Vagina (tissue), 2 donors: ENCODE measurements around the gene OSBP2. TPM values are rescaled to one million over a fixed set of nuclear protein-coding genes. Genes with fewer than 3 reads are reported as not detected.
"Not testable (repeated sequence)": the region's sequence is repeated elsewhere in the genome, so short reads cannot be mapped to it uniquely, and the experiment has no call there.

Experiments
- DNase-seq, 2 donors: peaks; one replicate each; pipeline ENCODE4 v3.0.0-alpha.2; 2017; ENCODE audit errors: extremely low spot score in 2 of 2
- H3K27ac ChIP-seq: fragments of 200-600 bp; sonication (generic); one replicate; pipeline ENCODE4 v1.5.1; 2019
- H3K27me3 ChIP-seq: fragments of 200-600 bp; sonication (generic); one replicate; pipeline ENCODE4 v1.5.1; 2019
- H3K36me3 ChIP-seq, 2 donors: fragments of 200-600 bp; sonication (generic); one replicate each; pipeline ENCODE4 v1.5.1; 2017 to 2019
- H3K4me1 ChIP-seq: fragments of 200-600 bp; sonication (generic); one replicate; pipeline ENCODE4 v1.5.1; 2019
- H3K4me3 ChIP-seq, 2 donors: fragments of 200-600 bp; sonication (generic); 1 replicate in 1 of 2; 2 replicates in 1 of 2; pipeline ENCODE4 v1.5.1; 2016 to 2019
- H3K9me3 ChIP-seq: fragments of 200-600 bp; sonication (generic); one replicate; pipeline ENCODE4 v1.5.1; 2019
- POLR2A ChIP-seq, 2 donors: fragments of 450-650 bp; IDR thresholded peaks; one replicate each; pipeline ENCODE4 v1.6.1; 2017; ENCODE audit warnings: antibody characterized with exemption in 2 of 2, mild to moderate bottlenecking in 2 of 2, moderate library complexity in 2 of 2
- POLR2AphosphoS5 ChIP-seq, 2 donors: sonication (generic); formaldehyde crosslinking; IDR thresholded peaks; one replicate each; pipeline ENCODE4 v1.9.0; 2017; ENCODE audit warnings: antibody characterized with exemption in 2 of 2, mild to moderate bottlenecking in 2 of 2, low read depth in 1 of 2; ENCODE audit not compliant: insufficient read depth in 1 of 2
- intact Hi-C: fragments of 100-400 bp; cut with DNase I; formaldehyde crosslinking; loops from one replicate; pipeline ENCODE4 v1.15.1; 2023
- total RNA-seq: library from RNA; depleted of rRNA; stranded (reverse); fragments of >200 nt; gene quantifications from one replicate; pipeline ENCODE4 v1.2.3, GENCODE V29; 2016
- TF ChIP-seq, protein P1 (sequence below), 3 experiments: fragments of 450-650 bp in 2 of 3; fragments of 200-600 bp in 1 of 3; sonication (generic) in 1 of 3; IDR thresholded peaks; one replicate each; pipeline ENCODE4 v1.5.1; 2017 to 2019; ENCODE audit warnings: antibody characterized with exemption in 3 of 3, mild to moderate bottlenecking in 2 of 3, moderate library complexity in 2 of 3

Gene OSBP2
- total RNA-seq, 1 donor from 2014 or later, result 3.7 TPM

DNA sequence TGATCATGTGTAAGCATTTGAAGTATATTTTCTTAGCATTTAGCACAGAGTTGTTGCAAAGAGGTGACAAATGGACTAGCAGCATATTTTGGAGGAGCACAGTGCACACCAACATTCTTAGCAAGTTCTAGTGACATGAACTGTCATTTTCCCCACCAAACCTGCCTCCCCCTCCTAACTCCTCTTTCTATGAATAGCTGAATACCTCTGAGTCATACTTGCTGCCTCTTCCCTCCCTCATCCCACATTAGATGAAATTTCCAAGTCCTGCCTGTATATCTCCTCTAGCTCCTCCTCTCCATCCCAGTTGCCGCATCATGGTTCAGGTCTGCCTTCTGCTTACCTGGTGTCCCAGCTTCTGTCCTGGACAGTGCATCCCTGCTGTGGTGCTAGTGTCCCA lies 7.2 kb downstream of the OSBP2 start:
- intact Hi-C loops, result no loop called here
- H3K27ac ChIP-seq, result no peak overlapping the region
- no peaks in the 10 kb centered on the region for H3K4me1 ChIP-seq
- H3K36me3 ChIP-seq, result no peaks in the 10 kb centered on the region
- H3K27me3 ChIP-seq, result no peaks in the 10 kb centered on the region
- TF ChIP-seq POLR2A (IDR thresholded peaks at IDR 0.05) (no peak), POLR2AphosphoS5 (IDR thresholded peaks at IDR 0.05; ENCODE audit: insufficient read depth in 1 of 2, low read depth in 1 of 2) (no peak)
- TF ChIP-seq, protein P1, sequence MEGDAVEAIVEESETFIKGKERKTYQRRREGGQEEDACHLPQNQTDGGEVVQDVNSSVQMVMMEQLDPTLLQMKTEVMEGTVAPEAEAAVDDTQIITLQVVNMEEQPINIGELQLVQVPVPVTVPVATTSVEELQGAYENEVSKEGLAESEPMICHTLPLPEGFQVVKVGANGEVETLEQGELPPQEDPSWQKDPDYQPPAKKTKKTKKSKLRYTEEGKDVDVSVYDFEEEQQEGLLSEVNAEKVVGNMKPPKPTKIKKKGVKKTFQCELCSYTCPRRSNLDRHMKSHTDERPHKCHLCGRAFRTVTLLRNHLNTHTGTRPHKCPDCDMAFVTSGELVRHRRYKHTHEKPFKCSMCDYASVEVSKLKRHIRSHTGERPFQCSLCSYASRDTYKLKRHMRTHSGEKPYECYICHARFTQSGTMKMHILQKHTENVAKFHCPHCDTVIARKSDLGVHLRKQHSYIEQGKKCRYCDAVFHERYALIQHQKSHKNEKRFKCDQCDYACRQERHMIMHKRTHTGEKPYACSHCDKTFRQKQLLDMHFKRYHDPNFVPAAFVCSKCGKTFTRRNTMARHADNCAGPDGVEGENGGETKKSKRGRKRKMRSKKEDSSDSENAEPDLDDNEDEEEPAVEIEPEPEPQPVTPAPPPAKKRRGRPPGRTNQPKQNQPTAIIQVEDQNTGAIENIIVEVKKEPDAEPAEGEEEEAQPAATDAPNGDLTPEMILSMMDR (IDR thresholded peaks at IDR 0.05), result no peak
- DNase-seq, result no peak
- no peak overlapping the region for H3K4me3 ChIP-seq
- no peaks in the 10 kb centered on the region for H3K9me3 ChIP-seq

DNA sequence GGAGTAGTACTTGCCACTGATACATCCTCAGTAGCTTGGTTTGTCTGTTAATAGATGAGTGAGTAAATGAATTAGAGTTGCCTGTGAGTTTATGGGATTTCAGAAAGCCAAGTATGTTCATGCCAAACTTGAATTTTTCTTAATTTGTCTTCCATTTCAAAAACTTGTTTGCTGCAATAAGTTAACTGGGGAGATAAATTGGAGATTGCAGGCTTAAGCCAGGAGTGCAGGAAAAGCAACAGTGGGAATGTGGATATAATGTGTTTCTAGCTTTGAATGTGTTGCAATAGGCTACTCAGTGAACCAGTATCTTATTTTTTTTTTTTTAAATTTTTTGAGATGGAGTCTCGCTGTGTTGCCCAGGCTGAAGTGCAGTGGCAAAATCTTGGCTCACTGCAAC lies 8.2 kb downstream of the OSBP2 start:
- intact Hi-C loops, result no loop called here
- H3K9me3 ChIP-seq, result no peaks in the 10 kb centered on the region
- no peaks in the 10 kb centered on the region for H3K4me1 ChIP-seq
- no peak overlapping the region for H3K4me3 ChIP-seq
- no peak overlapping the region for H3K27ac ChIP-seq
- H3K36me3 ChIP-seq, result no peaks in the 10 kb centered on the region
- H3K27me3 ChIP-seq, result no peaks in the 10 kb centered on the region
- no peak for TF ChIP-seq POLR2AphosphoS5 (IDR thresholded peaks at IDR 0.05; ENCODE audit: insufficient read depth in 1 of 2, low read depth in 1 of 2)
- no peak for TF ChIP-seq POLR2A (IDR thresholded peaks at IDR 0.05)
- TF ChIP-seq, protein P1 (IDR thresholded peaks at IDR 0.05), result no peak
- no peak for DNase-seq

DNA sequence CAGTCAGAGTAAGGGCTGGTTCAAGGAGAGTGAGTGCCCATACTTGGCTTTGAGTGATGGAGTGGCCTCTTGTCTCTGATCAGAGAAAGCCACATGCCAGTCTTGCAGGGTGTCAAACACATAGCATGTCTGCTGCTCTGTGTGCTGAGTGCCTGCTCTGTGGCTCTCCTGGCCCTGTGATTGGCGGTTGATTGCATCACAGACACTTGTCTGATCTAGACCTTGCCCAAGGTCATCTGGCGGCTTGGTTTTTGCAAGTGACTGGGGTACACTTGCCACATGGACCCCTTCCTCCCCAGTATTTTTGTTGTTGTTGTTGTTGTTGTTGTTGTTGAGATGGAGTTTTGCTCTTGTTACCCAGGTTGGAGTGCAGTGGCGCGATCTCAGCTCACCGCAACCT lies 10.3 kb downstream of the OSBP2 start:
- H3K9me3 ChIP-seq, result no peaks in the 10 kb centered on the region
- H3K27ac ChIP-seq, result no peak overlapping the region
- no peak overlapping the region for H3K4me3 ChIP-seq
- no peaks in the 10 kb centered on the region for H3K36me3 ChIP-seq
- no peak for DNase-seq
- no peaks in the 10 kb centered on the region for H3K4me1 ChIP-seq
- TF ChIP-seq, protein P1 (IDR thresholded peaks at IDR 0.05), result no peak
- no peak for TF ChIP-seq POLR2AphosphoS5 (IDR thresholded peaks at IDR 0.05; ENCODE audit: insufficient read depth in 1 of 2, low read depth in 1 of 2)
- no peak for TF ChIP-seq POLR2A (IDR thresholded peaks at IDR 0.05)
- no peaks in the 10 kb centered on the region for H3K27me3 ChIP-seq
- intact Hi-C loops, result no loop called here

DNA sequence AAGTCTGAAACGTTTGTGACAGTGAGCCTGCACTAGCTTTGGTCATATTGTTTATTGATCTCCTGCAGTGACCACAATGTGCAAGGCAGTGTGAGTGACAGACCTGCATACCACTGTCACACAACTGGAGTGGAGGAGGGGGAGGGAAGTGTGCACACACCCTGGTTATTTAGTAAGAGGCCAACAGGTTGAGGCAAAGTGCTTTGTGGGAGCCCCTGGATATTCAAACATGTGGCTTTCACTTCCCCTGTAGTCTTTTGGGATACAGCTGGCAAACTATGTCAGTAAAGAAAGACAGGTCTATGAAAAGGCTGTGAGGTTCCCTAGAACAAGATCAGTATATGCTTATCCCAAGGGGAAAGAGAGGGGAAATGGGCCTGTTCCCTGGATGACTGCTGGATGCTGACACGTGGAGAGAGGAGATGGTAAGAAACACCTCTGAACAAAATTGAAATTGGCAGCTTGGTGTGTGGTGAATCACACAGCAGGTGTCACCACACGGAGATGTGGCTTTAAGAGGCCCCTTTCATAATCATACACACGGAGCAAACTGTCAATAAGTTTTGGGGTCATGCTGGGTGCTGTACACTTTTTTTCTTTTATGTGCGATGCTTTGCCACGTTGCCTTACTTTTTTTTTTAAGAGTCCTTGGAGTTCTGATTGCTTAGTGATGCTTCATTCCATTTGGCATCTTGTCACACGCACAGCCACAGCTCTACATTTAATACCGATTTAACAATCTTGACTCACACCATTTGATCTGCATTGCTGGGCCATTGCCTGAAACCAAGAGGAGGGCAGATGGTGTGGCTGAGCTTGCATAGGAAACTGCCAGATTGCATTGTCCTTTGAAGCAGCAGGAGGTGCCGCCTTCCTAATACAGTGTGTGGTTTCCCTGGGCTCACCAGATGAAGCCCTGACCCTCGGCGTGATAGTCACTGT lies 11.3 kb downstream of the OSBP2 start:
- no peak overlapping the region for H3K27ac ChIP-seq
- no peak for DNase-seq
- intact Hi-C loops, result no loop called here
- H3K4me1 ChIP-seq, result no peaks in the 10 kb centered on the region
- H3K27me3 ChIP-seq, result no peaks in the 10 kb centered on the region
- TF ChIP-seq POLR2AphosphoS5 (IDR thresholded peaks at IDR 0.05; ENCODE audit: insufficient read depth in 1 of 2, low read depth in 1 of 2), result no peak
- no peak for TF ChIP-seq POLR2A (IDR thresholded peaks at IDR 0.05)
- TF ChIP-seq, protein P1 (IDR thresholded peaks at IDR 0.05), result no peak
- H3K9me3 ChIP-seq, result no peaks in the 10 kb centered on the region
- H3K4me3 ChIP-seq, result no peak overlapping the region
- H3K36me3 ChIP-seq, result no peaks in the 10 kb centered on the region

DNA sequence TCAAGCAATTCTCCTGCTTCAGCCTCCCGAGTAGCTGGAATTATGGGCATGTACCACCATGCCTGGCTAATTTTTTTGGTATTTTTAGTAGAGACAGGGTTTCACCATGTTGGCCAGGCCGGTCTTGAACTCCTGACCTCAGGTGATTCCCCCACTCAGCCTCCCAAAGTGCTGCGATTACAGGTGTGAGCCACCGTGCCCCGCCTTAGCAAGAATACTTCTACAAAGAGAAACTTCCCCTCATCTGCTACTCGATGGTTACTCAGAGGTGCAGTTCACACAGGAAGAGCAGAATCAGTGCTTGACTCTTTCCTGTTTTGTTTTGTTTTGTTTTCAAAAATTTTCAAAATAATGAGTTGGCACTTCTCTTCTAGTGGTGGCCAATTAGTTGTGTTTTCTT lies 15.3 kb downstream of the OSBP2 start:
- H3K4me3 ChIP-seq, intact Hi-C loops, H3K9me3 ChIP-seq, DNase-seq, H3K27me3 ChIP-seq, H3K4me1 ChIP-seq, H3K27ac ChIP-seq, H3K36me3 ChIP-seq: not testable (repeated sequence)
